Measurements from ENCODE around the gene PPIL6.

Gene PPIL6

DNA sequence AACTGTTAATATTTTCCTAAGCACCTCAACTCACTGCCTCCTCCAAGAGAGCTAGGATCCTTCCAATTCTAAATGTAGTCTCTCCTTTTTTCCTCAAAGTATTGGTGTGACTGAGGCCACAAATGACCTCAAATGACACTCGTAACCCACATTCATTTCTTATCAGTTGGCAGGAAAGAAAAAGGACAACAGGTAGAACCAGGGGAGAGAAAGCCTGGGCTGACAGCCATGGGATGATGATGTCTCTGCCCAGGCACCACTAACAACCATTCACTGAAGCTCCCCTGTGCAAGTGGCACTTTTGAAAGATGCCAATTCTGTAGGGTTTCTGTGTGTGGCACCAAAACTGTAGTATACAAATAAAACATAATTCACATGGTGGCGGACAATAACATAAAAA lies 35.2 kb upstream of the PPIL6 start:
- H3K4me3 ChIP-seq (ENCODE audit: low read depth, low read length): no peak overlapping the region
- TF ChIP-seq, protein P1, sequence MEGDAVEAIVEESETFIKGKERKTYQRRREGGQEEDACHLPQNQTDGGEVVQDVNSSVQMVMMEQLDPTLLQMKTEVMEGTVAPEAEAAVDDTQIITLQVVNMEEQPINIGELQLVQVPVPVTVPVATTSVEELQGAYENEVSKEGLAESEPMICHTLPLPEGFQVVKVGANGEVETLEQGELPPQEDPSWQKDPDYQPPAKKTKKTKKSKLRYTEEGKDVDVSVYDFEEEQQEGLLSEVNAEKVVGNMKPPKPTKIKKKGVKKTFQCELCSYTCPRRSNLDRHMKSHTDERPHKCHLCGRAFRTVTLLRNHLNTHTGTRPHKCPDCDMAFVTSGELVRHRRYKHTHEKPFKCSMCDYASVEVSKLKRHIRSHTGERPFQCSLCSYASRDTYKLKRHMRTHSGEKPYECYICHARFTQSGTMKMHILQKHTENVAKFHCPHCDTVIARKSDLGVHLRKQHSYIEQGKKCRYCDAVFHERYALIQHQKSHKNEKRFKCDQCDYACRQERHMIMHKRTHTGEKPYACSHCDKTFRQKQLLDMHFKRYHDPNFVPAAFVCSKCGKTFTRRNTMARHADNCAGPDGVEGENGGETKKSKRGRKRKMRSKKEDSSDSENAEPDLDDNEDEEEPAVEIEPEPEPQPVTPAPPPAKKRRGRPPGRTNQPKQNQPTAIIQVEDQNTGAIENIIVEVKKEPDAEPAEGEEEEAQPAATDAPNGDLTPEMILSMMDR (IDR thresholded peaks at IDR 0.05; ENCODE audit: borderline replicate concordance, insufficient read depth, low read depth, low read length): no peak

DNA sequence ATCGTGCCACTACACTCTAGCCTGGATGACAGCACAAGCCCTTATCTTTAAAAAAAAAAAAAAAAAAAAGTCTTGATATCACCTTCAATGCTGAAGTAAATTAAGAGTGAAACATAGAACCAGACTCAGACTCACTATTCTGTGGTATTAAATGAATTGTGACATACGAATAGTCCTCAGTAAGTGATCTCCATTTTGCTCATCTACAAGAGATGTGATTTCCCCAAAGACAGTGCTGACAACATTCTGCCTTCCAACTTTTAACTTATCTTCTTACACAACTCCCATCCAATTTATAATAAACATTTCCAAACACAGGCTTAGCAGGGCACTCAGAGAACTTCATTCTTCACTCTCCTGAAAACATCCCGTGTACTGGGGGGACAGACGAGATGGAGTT lies 34.6 kb upstream of the PPIL6 start:
- no peak overlapping the region for H3K4me3 ChIP-seq (ENCODE audit: low read depth, low read length)
- TF ChIP-seq, protein P1 (IDR thresholded peaks at IDR 0.05; ENCODE audit: borderline replicate concordance, insufficient read depth, low read depth, low read length): no peak

DNA sequence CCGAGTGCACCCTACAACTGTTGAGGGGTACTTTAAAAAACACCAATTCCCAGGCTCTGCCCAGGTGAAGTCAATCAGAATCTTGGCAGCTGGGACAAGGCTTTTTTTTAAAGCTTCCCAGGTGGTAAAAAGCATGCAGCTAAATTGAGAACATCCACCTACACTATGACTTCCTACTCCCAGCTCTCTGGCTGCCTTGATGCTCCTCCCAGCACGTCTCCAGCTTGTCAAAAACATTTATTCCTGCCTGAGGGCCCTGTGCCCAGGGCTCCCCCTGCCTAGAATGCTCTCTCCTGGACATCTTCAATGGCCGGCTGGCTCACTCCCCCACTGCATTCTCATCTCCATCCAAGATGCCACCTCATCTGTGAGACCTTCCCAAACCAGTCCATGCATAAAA lies 32.7 kb upstream of the PPIL6 start:
- TF ChIP-seq, protein P1 (IDR thresholded peaks at IDR 0.05; ENCODE audit: borderline replicate concordance, insufficient read depth, low read depth, low read length): no peak
- H3K4me3 ChIP-seq (ENCODE audit: low read depth, low read length): no peak overlapping the region

DNA sequence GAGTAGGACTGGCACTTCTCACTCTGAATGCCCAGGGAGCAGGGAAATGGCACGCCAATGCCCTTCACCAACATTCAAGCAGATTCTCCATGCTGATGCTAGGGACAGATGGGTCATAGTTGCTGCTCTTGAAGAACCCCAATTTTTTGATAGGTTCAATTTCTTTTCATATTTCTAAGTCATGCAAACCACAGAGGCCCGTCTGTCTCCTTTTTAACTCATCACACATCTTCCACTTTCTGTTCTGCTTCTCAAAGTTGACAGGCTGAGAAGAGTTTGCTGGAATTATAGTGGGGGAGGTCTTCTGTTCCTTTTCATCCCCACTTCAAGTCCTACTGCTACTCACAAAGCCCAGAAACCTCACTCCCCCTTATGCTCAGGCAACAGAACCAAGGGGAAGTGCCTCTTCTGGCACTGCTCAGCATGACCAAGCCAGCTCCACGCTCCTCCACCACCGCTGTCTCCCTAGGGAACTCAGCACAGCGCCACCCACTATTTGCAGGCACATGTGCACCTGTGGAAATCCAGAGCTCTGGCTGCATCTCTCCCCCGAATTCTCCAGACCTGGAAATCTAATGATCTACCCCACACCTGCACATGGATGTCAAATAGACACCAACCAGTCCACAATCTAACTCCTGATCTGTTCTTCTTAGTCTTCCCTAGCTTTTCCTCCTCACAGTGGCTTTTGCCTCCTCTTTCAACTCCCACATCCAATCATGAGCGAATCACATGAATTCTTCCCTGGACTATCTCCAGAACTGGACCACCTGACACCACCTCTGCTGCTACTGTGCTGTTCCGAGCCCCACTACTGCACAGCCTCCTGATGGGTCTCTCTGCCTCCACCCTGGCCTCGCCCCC lies 31.9 kb upstream of the PPIL6 start:
- TF ChIP-seq, protein P1 (IDR thresholded peaks at IDR 0.05; ENCODE audit: borderline replicate concordance, insufficient read depth, low read depth, low read length): no peak

DNA sequence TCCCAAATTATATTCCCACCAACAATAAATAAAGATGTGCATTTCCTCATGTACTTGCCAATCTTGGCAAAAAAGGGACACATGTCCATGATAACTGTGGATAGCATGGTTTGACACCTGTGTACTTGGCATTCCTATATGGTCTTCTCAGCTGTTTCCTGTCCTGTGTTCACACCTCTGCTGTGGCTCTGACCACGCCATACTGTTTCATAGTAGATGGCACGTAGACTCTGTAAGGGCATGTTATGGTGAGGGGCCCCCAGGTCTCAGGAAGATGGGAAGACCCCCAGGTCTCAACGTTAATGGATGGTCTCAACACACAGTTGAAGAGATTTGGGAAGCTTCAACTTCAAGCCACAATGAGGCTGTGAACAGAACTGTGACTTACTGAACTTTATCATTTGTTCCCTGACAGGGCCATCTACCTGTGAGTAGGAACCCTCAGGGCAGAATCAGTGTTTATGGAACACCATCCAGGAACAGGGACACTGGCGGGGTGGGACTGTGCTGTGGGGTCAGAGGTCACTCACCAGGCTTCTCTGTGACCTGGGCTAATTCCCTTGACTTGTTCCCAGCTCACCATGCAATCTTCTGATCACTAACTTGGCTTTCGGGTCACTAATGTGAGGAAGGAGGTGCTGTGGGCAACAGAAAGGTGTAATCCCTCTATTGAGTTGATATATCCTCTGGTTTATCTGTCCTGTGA lies 30.8 kb upstream of the PPIL6 start:
- TF ChIP-seq, protein P1 (IDR thresholded peaks at IDR 0.05; ENCODE audit: borderline replicate concordance, insufficient read depth, low read depth, low read length): no peak

More for the DNA sequence above, 31.9 kb upstream of the PPIL6 start:
- H3K4me3 ChIP-seq (ENCODE audit: low read depth, low read length): no peak overlapping the region

DNA sequence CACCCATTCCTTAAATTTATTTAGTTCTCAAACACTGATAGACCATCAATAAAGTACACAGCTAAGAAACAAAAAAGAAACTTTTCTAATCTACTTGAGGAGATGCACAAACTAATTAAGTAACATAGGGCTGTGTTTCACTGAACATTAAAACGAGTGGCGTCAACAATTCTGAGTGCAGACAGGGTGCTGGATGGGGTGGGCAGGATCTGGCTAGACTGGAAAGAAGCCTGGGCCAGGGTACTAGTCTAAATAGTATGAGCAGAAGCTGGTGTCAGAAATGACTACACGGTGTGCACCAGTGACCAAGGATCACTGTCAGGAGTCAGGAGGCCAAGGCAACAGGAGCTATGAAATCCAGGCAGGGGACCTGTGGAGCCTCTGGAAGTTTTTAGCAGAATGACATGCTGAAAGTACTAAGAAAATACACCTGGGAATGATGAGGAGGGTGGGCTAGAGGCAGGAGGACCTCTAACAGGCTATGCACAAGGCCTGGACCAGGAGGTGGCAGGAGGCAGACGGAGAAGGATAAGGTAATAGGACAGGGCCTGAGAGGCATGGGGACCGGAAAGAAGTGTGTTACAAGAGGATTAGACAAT lies 29.3 kb upstream of the PPIL6 start:
- TF ChIP-seq, protein P1 (IDR thresholded peaks at IDR 0.05; ENCODE audit: borderline replicate concordance, insufficient read depth, low read depth, low read length): no peak
- H3K4me3 ChIP-seq (ENCODE audit: low read depth, low read length): no peak overlapping the region

More for the DNA sequence above, 30.8 kb upstream of the PPIL6 start:
- H3K4me3 ChIP-seq (ENCODE audit: low read depth, low read length): no peak overlapping the region

Measured in GM12875 (cell line).